Astrocyte of the hippocampus (primary cell): Measurements from ENCODE around the gene TDP2.
A peak's percentile ranks its signal among the peaks of the same experiment; 100 is the strongest.
"Not testable (repeated sequence)": the region's sequence is repeated elsewhere in the genome, so short reads cannot be mapped to it uniquely, and the experiment has no call there.

ENCODE experiments used
- DNase-seq: peaks from one replicate; pipeline ENCODE4 v3.0.0; 2011; ENCODE audit warnings: low read depth, low spot score

The TDP2 gene

GRCh38 chr6:24680582-24680981, 13.9 kb upstream of the TDP2 start:
- DNase-seq = no peak

- DNase-seq = not testable (repeated sequence)
These were observed 12.2 kb upstream of the TDP2 start for GRCh38 chr6:24678792-24679352.

GRCh38 chr6:24673625-24674024, 6.9 kb upstream of the TDP2 start:
- DNase-seq = no peak

- DNase-seq = no peak
These were observed 6.0 kb upstream of the TDP2 start for GRCh38 chr6:24672620-24673182.

- DNase-seq = not testable (repeated sequence)
These were observed 4.4 kb upstream of the TDP2 start for GRCh38 chr6:24671077-24671476.

- not testable (repeated sequence) for DNase-seq
These were observed 3.8 kb upstream of the TDP2 start for GRCh38 chr6:24670492-24670891.

- no peak for DNase-seq
These were observed 2.3 kb upstream of the TDP2 start for GRCh38 chr6:24668997-24669361.

- DNase-seq = not testable (repeated sequence)
These were observed 1.6 kb upstream of the TDP2 start for GRCh38 chr6:24668066-24668996.

- no peak for DNase-seq
These were observed 692 bp upstream of the TDP2 start for GRCh38 chr6:24667378-24667803.

GRCh38 chr6:24666097-24666640, 530 bp downstream of the TDP2 start:
- DNase-seq = peak; percentile 72

GRCh38 chr6:24664046-24664987, 2.4 kb downstream of the TDP2 start:
- DNase-seq = no peak

GRCh38 chr6:24663189-24663588, 3.5 kb downstream of the TDP2 start:
- DNase-seq = no peak

GRCh38 chr6:24662236-24662635, 4.5 kb downstream of the TDP2 start:
- no peak for DNase-seq

GRCh38 chr6:24661759-24662158, 4.9 kb downstream of the TDP2 start:
- not testable (repeated sequence) for DNase-seq

- DNase-seq = no peak
These were observed 6.6 kb downstream of the TDP2 start for GRCh38 chr6:24660105-24660504.

- no peak for DNase-seq
These were observed 7.1 kb downstream of the TDP2 start for GRCh38 chr6:24659561-24659960.

GRCh38 chr6:24658573-24659560, 7.8 kb downstream of the TDP2 start:
- no peak for DNase-seq

GRCh38 chr6:24655215-24655614, 11.5 kb downstream of the TDP2 start:
- no peak for DNase-seq

- no peak for DNase-seq
These were observed 16.3 kb downstream of the TDP2 start for GRCh38 chr6:24650365-24650764.

- DNase-seq = no peak
These were observed 17.0 kb downstream of the TDP2 start for GRCh38 chr6:24649691-24650090.
